ENCODE data around the gene SLC18A2.

- TF ChIP-seq POLR2AphosphoS5 (IDR thresholded peaks at IDR 0.05) (no peak), CTCF (IDR thresholded peaks at IDR 0.05) (no peak)
These were observed 13.0 kb downstream of the SLC18A2 start for GRCh38 chr10:117253908-117254307.

Measured in transverse colon (tissue), 4 donors.